ENCODE measurements around the gene C10orf62. TPM values are rescaled to one million over a fixed set of nuclear protein-coding genes. Genes with fewer than 3 reads are reported as not detected.

Gene C10orf62
- total and polyA plus RNA-seq, 2 of the 13 experiments (the other 11 are each of a cell fraction or from before 2014, with no cell fraction given) = 0.61 to 1.6 TPM

- peak; percentile 64; the same call in 1 of the 2 replicates for TF ChIP-seq ZNF772 (CRISPR knock-in tag; IDR thresholded peaks at IDR 0.05)
- TF ChIP-seq, protein P1, sequence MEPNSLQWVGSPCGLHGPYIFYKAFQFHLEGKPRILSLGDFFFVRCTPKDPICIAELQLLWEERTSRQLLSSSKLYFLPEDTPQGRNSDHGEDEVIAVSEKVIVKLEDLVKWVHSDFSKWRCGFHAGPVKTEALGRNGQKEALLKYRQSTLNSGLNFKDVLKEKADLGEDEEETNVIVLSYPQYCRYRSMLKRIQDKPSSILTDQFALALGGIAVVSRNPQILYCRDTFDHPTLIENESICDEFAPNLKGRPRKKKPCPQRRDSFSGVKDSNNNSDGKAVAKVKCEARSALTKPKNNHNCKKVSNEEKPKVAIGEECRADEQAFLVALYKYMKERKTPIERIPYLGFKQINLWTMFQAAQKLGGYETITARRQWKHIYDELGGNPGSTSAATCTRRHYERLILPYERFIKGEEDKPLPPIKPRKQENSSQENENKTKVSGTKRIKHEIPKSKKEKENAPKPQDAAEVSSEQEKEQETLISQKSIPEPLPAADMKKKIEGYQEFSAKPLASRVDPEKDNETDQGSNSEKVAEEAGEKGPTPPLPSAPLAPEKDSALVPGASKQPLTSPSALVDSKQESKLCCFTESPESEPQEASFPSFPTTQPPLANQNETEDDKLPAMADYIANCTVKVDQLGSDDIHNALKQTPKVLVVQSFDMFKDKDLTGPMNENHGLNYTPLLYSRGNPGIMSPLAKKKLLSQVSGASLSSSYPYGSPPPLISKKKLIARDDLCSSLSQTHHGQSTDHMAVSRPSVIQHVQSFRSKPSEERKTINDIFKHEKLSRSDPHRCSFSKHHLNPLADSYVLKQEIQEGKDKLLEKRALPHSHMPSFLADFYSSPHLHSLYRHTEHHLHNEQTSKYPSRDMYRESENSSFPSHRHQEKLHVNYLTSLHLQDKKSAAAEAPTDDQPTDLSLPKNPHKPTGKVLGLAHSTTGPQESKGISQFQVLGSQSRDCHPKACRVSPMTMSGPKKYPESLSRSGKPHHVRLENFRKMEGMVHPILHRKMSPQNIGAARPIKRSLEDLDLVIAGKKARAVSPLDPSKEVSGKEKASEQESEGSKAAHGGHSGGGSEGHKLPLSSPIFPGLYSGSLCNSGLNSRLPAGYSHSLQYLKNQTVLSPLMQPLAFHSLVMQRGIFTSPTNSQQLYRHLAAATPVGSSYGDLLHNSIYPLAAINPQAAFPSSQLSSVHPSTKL (CRISPR knock-in tag; IDR thresholded peaks at IDR 0.05) = peak; percentile 33; the same call in 1 of the 2 replicates
- TF ChIP-seq, protein P2, sequence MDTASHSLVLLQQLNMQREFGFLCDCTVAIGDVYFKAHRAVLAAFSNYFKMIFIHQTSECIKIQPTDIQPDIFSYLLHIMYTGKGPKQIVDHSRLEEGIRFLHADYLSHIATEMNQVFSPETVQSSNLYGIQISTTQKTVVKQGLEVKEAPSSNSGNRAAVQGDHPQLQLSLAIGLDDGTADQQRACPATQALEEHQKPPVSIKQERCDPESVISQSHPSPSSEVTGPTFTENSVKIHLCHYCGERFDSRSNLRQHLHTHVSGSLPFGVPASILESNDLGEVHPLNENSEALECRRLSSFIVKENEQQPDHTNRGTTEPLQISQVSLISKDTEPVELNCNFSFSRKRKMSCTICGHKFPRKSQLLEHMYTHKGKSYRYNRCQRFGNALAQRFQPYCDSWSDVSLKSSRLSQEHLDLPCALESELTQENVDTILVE (CRISPR knock-in tag; IDR thresholded peaks at IDR 0.05) = no peak
- TF ChIP-seq RFX1 (IDR thresholded peaks at IDR 0.05) = peak; percentile 92
- TF ChIP-seq MYPOP (CRISPR knock-in tag; IDR thresholded peaks at IDR 0.05) = peak; percentile 47; the same call in 1 of the 2 replicates
- no peak for TF ChIP-seq TARDBP (CRISPR knock-in tag; IDR thresholded peaks at IDR 0.05)
- TF ChIP-seq, protein P3, sequence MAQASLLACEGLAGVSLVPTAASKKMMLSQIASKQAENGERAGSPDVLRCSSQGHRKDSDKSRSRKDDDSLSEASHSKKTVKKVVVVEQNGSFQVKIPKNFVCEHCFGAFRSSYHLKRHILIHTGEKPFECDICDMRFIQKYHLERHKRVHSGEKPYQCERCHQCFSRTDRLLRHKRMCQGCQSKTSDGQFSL (CRISPR knock-in tag; IDR thresholded peaks at IDR 0.05) = no peak
- no peak for TF ChIP-seq LCORL (IDR thresholded peaks at IDR 0.05)
- TF ChIP-seq LCORL (CRISPR knock-in tag; IDR thresholded peaks at IDR 0.05) = peak; percentile 61; the same call in 1 of the 2 replicates
- peak; percentile 45; the same call in 1 of the 2 replicates for TF ChIP-seq MAZ (IDR thresholded peaks at IDR 0.05; ENCODE audit: borderline replicate concordance, low read depth, low read length)
- peak; percentile 74; the same call in 1 of the 2 replicates for TF ChIP-seq MAZ (CRISPR knock-in tag; IDR thresholded peaks at IDR 0.05; ENCODE audit: low read depth)
- peak; percentile 17 to 46; a peak in 1 of 4 replicates for TF ChIP-seq POLR2A (IDR thresholded peaks at IDR 0.05; ENCODE audit: insufficient read depth in 1 of 2, low read depth in 2 of 2, low read length in 2 of 2)
- TF ChIP-seq ZNF251 (CRISPR knock-in tag; IDR thresholded peaks at IDR 0.05) = 0 out of 2 replicates have a peak, but pooled peaks have one; percentile 44
- no peak for TF ChIP-seq RFXANK (CRISPR knock-in tag; IDR thresholded peaks at IDR 0.05)
- TF ChIP-seq MXD4 (CRISPR knock-in tag; IDR thresholded peaks at IDR 0.05) = 0 out of 2 replicates have a peak, but pooled peaks have one; percentile 27
- peak; percentile 91 for TF ChIP-seq ZNF687 (CRISPR knock-in tag; IDR thresholded peaks at IDR 0.05)
- peak; percentile 37 for TF ChIP-seq PHF5A (CRISPR knock-in tag; IDR thresholded peaks at IDR 0.05; ENCODE audit: low read depth, unreplicated experiment)
These were observed 43.7 kb downstream of the C10orf62 start, which contains the start of gene MORN4 (continued) for GRCh38 chr10:97632949-97633884.
